Stomach smooth muscle (tissue), 2 donors: ENCODE measurements around the gene RNF114.
"Not testable (repeated sequence)": the region's sequence is repeated elsewhere in the genome, so short reads cannot be mapped to it uniquely, and the experiment has no call there.

Source experiments
- H3K27ac ChIP-seq: one replicate; pipeline ENCODE4 v1.7.0; 2013; ENCODE audit warnings: mild to moderate bottlenecking, low read length, inconsistent platforms
- H3K27me3 ChIP-seq, 2 donors: one replicate each; pipeline ENCODE4 v1.7.0; 2013; ENCODE audit warnings: low read length in 2 of 2; ENCODE audit not compliant: insufficient read depth in 2 of 2, control insufficient read depth in 1 of 2
- H3K36me3 ChIP-seq, 2 donors: one replicate each; pipeline ENCODE4 v1.7.0; 2013; ENCODE audit warnings: low read length in 2 of 2; ENCODE audit not compliant: control insufficient read depth in 2 of 2, insufficient read depth in 2 of 2
- H3K4me1 ChIP-seq: one replicate; pipeline ENCODE4 v1.7.0; 2013; ENCODE audit warnings: low read length; ENCODE audit not compliant: control insufficient read depth, insufficient read depth
- H3K4me3 ChIP-seq, 2 donors: one replicate each; pipeline ENCODE4 v1.7.0; 2013; ENCODE audit warnings: low read length in 2 of 2
- H3K9ac ChIP-seq, 2 donors: one replicate each; pipeline ENCODE4 v1.7.0; 2013; ENCODE audit warnings: low read length in 2 of 2, mild to moderate bottlenecking in 1 of 2
- H3K9me3 ChIP-seq, 2 donors: one replicate each; pipeline ENCODE4 v1.7.0; 2013; ENCODE audit warnings: low read length in 2 of 2; ENCODE audit not compliant: control insufficient read depth in 2 of 2
- donor health status: healthy.
- donor health status: Pancreatic carcinoma.

RNF114 gene

DNA sequence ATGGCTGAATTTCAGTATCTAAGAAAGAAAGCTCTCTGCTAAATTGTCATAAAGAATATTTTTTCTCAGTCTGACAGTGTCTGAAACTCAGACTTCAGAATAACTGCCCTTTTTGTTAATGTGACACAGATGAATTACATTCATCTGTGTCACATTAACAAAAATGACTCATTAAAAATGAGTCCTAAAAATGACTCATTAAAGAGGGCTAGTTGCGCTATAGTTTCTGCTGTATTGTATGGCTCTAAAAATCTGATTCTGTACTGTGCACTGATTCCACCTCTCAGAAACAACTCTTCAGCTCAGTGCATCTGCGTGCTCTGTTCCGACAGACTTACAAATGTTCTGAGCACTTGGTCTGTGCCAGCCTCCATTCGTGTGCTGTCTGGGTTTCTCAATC lies 15.0 kb downstream of the RNF114 start:
- Histone ChIP-seq H3K9ac (no peak overlapping the region), H3K9me3 (no peaks in the 10 kb centered on the region), H3K36me3 (peaks cover 62 to 63% of the 10 kb centered on the region in 2 donors), H3K27ac (no peak overlapping the region), H3K27me3 (no peaks in the 10 kb centered on the region), H3K4me3 (no peak overlapping the region), H3K4me1 (no peaks in the 10 kb centered on the region)

DNA sequence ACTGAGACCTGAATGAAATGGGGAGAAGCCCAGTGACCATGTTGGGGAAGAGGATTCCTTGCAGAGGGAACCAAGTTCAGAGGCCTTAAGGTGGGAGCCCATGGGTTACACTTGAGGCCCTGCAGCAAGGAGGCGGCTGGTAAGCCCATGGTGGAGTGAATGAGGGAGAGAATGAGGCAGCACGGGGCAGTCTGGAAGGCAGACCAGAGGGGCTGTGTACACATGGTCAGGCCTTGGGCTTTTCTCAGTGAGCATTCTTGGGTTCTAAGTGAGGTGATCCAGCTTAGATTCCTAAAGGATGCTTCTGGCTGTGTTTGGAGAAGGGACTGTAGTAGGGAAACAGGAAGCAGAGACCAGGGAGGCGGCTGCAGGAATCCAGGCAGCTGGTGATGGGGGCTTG lies 19.0 kb downstream of the RNF114 start:
- Histone ChIP-seq H3K27me3 (no peaks in the 10 kb centered on the region), H3K36me3 (peaks cover 44 to 60% of the 10 kb centered on the region in 2 donors), H3K4me1 (no peaks in the 10 kb centered on the region), H3K9me3 (no peaks in the 10 kb centered on the region), H3K9ac (no peak overlapping the region), H3K27ac (no peak overlapping the region), H3K4me3 (no peak overlapping the region)

DNA sequence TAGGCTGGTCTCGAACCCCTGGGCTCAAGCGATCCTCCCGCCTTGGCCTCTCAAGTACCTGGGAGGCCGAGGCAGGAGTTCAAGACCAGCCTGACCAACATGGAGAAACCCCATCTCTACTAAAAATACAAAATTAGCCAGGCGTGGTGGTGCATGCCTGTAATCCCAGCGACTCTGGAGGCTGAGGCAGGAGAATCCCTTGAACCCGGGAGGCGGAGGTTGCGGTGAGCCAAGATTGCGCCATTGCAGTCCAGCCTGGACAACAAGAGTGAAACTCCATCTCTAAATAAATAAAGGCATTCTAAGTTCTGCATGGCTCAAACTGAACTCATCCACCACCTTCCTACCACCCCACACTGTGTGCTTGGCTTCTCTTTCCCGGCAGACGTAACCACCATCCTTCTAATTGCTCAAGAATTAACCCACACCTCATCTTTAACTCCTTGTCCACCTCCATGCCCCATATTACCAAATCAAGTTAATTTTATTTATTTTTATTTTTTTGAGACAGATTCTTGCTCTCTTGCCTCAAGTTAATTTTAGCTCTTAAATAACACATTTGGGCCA lies 19.7 kb downstream of the RNF114 start:
- not testable (repeated sequence) for H3K27me3 ChIP-seq, H3K9me3 ChIP-seq, H3K4me1 ChIP-seq, H3K9ac ChIP-seq, H3K27ac ChIP-seq, H3K4me3 ChIP-seq
- H3K36me3 ChIP-seq = peaks cover 36 to 53% of the 10 kb centered on the region in 2 donors

DNA sequence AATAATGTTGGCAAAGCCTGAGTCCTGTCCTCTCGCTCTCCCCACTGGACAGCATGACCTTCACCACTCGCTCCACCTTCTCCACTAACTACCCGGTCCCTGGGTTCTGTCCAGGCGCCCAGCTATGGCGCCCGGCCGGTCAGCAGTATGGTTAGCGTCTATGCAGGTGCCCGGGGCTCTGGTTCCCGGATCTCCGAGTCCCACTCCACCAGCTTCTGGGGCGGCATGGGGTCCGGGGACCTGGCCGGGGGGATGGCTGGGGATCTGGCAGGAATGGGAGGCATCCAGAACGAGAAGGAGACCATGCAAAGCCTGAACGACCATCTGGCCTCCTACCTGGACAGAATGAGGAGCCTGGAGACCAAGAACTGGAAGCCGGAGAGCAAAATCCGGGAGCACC lies 20.5 kb downstream of the RNF114 start:
- no peak overlapping the region for H3K27ac ChIP-seq
- no peaks in the 10 kb centered on the region for H3K27me3 ChIP-seq
- H3K9me3 ChIP-seq = no peaks in the 10 kb centered on the region
- H3K4me3 ChIP-seq = no peak overlapping the region
- no peak overlapping the region for H3K9ac ChIP-seq
- peaks cover 29 to 47% of the 10 kb centered on the region in 2 donors for H3K36me3 ChIP-seq
- H3K4me1 ChIP-seq = no peaks in the 10 kb centered on the region

DNA sequence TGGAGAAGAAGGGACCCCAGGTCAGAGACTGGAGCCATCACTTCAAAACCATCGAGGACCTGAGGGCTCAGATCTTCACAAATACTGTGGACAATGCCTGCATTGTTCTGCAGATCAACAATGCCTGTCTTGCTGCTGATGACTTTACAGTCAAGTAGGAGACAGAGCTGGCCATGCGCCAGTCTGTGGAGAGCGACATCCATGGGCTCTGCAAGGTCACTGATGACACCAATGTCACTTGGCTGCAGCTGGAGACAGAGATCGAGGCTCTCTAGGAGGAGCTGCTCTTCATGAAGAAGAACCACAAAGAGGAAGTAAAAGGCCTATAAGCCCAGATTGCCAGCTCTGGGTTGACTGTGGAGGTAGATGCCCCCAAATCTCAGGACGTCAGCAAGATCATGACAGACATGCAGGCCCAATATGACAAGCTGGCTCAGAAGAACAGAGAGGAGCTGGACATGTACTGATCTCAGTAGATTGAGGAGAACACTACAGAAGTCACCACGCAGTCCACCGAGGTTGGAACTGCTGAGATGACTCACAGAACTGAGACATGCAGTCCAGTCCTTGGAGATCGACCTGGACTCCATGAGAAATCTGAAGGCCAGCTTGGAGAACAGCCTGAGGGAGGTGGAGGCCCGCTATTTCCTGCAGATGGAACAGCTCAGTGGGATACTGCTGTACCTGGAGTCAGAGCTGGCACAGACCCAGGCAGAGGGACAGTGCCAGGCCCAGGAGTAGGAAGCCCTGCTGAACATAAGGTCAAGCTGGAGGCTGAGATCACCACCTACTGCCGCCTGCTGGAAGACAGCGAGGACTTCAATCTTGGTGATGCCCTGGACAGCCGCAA lies 21.1 kb downstream of the RNF114 start:
- H3K4me1 ChIP-seq, H3K9me3 ChIP-seq, H3K9ac ChIP-seq, H3K27ac ChIP-seq, H3K27me3 ChIP-seq, H3K4me3 ChIP-seq: not testable (repeated sequence)
- peaks cover 23 to 41% of the 10 kb centered on the region in 2 donors for H3K36me3 ChIP-seq

DNA sequence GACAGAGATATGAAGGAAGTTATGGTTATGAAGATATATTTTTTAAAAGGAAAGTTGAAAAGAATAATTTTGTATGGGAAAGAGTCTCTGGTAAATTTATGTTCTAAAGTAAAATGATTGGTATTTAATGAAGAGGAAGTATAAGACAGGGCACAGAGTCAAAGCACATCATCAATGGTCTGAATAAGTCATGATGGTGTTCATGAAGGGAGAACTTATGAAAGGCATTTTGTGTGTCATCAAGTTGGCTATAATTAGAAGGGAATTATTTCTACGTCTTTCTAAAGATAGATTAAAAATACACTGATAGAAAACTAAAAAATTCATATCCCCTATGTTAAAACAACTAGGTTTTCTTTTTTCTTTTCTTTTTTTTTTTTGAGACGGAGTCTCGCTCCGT lies 25.2 kb downstream of the RNF114 start:
- no peak overlapping the region for H3K9ac ChIP-seq
- H3K4me3 ChIP-seq = no peak overlapping the region
- H3K9me3 ChIP-seq = no peaks in the 10 kb centered on the region
- no peak overlapping the region for H3K27ac ChIP-seq
- no peaks in the 10 kb centered on the region for H3K4me1 ChIP-seq
- H3K36me3 ChIP-seq = peaks cover 3 to 20% of the 10 kb centered on the region in 2 donors
- H3K27me3 ChIP-seq = no peaks in the 10 kb centered on the region

DNA sequence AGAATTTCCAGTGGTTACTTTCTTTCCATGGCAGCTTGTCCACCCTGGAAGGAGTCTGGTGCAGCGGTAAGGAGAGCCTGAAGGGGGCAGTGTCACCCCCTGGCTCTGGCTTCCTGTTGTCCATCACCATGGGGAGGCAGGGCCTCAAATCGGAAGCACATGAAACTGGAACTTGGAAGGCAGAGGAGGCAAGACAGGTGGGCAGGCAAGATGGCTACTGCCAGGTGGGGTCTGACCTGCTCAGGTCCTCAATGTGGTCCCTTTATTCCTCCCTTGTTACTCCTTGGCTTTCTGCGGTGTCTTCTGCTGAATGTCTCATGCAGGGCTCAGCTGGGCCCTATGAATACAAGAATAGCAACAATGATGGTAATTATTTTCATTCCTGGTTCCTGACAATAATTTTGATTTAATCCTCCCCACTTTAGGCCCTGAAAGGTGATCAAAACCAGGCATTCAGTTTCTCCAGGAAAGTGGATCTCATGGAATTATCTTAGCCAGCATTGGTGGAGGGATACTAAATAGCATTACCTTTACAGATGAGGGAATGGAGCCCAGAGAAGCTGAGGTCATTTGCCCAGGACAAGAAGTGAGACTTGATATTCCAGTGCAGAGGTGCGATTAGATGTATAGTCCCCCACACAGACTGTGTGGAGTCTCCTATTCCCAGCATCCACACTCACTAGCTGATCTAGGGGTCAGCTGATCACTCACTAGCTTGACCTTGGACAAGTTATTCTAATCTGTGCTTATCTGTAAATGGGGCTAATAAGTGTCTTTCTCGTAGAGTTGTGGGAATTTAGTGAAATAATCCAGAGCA lies 29.0 kb downstream of the RNF114 start:
- no peak overlapping the region for H3K9ac ChIP-seq
- no peak overlapping the region for H3K4me3 ChIP-seq
- no peaks in the 10 kb centered on the region for H3K27me3 ChIP-seq
- H3K4me1 ChIP-seq = no peaks in the 10 kb centered on the region
- no peak overlapping the region for H3K27ac ChIP-seq
- peaks cover 0 to 3% of the 10 kb centered on the region in 2 donors for H3K36me3 ChIP-seq
- no peaks in the 10 kb centered on the region for H3K9me3 ChIP-seq

DNA sequence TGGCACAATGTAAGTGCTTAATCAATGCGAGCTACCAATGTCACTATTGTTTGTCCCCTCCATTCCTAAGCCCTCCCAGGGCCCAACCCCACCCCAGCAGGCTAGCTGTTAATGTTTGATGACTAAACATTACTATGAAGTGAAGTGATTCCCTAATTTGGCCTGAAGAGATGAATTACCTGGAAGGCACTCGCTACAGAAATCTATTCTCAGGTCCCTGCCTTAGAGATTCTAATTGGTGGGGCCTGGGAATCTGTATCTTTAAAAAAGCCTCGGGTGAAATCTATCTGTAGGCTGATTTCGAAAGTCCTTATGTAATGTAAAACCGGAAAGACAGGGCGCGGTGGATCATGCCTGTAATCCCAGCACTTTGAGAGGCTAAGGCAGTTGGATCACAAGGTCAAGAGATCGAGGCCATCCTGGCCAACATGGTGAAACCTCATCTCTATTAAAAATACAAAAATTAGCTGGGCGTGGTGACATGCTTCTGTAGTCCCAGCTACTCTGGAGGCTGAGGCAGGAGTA lies 29.6 kb downstream of the RNF114 start:
- Histone ChIP-seq H3K27me3 (no peaks in the 10 kb centered on the region), H3K9ac (no peak overlapping the region), H3K27ac (no peak overlapping the region)

DNA sequence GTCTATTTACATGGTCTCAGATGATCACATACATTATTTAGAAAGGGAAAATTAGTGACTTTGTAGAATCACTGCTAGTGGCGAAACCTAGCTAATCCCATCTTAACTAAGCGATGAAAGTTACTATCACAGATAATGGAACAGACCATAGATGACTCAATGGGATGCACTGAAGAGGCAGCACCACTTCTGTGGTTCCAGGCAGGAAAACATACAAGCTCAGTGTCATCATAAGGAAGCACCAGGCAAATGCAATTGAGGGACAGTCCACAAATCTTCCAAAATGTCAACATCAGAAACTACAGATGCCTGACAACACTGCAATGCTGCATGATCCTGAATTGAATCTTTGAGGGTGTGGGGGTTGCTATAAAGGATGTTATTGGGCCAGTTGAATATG lies 30.7 kb downstream of the RNF114 start:
- no peak overlapping the region for H3K27ac ChIP-seq
- no peaks in the 10 kb centered on the region for H3K4me1 ChIP-seq
- peaks cover 0 to 3% of the 10 kb centered on the region in 2 donors for H3K36me3 ChIP-seq
- no peaks in the 10 kb centered on the region for H3K27me3 ChIP-seq
- no peak overlapping the region for H3K4me3 ChIP-seq
- no peak overlapping the region for H3K9ac ChIP-seq
- H3K9me3 ChIP-seq = no peaks in the 10 kb centered on the region

More for the DNA sequence above, 29.6 kb downstream of the RNF114 start:
- Histone ChIP-seq H3K4me1 (no peaks in the 10 kb centered on the region), H3K36me3 (peaks cover 0 to 3% of the 10 kb centered on the region in 2 donors), H3K9me3 (no peaks in the 10 kb centered on the region), H3K4me3 (no peak overlapping the region)

DNA sequence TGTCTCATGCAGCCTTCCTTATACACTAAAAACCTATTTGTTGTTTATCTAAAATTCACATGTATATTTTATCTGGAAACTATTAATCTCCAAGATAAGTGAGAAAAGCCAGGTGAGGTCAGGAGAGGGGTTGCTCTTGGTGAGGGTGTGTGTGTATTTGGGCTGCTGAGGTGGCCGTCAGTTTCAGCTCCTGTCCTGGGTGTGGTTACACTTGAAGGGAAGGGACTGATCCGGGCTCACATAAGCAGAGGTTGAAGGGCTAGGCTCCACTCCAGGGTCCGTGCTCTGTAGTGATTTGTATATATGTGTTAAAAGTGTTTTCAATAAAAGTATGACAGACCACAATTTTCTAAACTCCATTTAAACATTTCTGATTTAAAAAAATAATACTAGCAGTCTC lies 33.0 kb downstream of the RNF114 start:
- H3K27me3 ChIP-seq = no peaks in the 10 kb centered on the region
- no peaks in the 10 kb centered on the region for H3K9me3 ChIP-seq
- H3K4me3 ChIP-seq = no peak overlapping the region
- peaks cover 0 to 3% of the 10 kb centered on the region in 2 donors for H3K36me3 ChIP-seq
- H3K9ac ChIP-seq = no peak overlapping the region
- H3K27ac ChIP-seq = no peak overlapping the region
- no peaks in the 10 kb centered on the region for H3K4me1 ChIP-seq
